ENCODE measurements around the gene HMGA1.

- TF ChIP-seq EP300 (IDR thresholded peaks at IDR 0.05; ENCODE audit: low read depth) (no peak), CTCF (IDR thresholded peaks at IDR 0.05) (no peak), POLR2AphosphoS5 (IDR thresholded peaks at IDR 0.05) (no peak)
Observed at GRCh38 chr6:34201455-34202107, 35.1 kb upstream of the HMGA1 start.
